Fibroblast of lung (primary cell): ENCODE data around the gene ITGAL.

Experiments used
- EZH2 ChIP-seq: IDR thresholded peaks from 2 replicates; pipeline ENCODE4 v1.5.1; 2012; ENCODE audit warnings: low read length, control low read depth, mild to moderate bottlenecking; ENCODE audit errors: missing control alignments
- TF ChIP-seq, protein P1 (sequence below), 2 donors: IDR thresholded peaks in 1 of 2; conservative IDR thresholded peaks in 1 of 2; 1 replicate in 1 of 2; 2 replicates in 1 of 2; pipeline ENCODE4 v1.5.1; 2011 to 2012; ENCODE audit warnings: low read length in 2 of 2, control low read depth in 1 of 2, inconsistent platforms in 1 of 2, low read depth in 1 of 2, mild to moderate bottlenecking in 1 of 2

DNA sequence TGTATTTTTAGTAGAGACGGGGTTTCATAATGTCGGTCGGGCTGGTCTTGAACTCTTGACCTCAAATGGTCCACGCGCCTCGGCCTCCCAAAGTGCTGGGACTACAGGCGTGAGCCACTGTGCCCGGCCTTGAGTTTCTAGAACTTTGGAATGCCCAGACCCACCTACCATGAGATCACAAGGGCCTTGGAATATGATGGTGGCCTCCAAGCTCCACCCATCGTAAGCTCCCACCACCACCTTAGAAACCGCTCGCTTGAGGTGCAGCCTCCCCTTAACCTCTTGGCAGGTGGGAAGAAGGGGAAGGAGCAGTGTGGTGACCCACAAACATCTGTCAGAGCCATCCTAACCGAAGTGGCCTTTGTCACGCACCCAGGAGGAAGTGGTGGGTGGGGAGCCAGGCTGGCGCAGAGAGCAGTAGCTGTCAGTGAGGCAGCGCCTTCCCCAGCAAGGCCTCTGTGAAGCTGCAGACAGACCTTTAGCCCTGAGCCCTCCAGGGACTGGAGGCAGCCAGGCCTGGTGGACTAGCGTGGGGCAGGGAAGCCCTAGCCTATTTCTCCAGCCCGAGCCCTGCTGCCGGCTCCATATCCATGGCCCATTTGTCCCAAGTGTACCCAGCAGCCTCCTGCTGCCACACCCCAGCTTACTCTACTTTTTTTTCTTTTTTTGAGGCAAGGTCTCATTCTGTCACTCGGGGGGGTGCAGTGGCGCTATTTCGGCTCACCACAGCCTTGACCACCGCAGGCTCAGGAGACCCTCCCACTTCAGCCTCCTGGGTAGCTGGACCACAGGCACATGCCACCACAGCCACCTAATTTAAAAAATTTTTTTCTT is 13.8 kb upstream of the ITGAL start:
- TF ChIP-seq, protein P1, sequence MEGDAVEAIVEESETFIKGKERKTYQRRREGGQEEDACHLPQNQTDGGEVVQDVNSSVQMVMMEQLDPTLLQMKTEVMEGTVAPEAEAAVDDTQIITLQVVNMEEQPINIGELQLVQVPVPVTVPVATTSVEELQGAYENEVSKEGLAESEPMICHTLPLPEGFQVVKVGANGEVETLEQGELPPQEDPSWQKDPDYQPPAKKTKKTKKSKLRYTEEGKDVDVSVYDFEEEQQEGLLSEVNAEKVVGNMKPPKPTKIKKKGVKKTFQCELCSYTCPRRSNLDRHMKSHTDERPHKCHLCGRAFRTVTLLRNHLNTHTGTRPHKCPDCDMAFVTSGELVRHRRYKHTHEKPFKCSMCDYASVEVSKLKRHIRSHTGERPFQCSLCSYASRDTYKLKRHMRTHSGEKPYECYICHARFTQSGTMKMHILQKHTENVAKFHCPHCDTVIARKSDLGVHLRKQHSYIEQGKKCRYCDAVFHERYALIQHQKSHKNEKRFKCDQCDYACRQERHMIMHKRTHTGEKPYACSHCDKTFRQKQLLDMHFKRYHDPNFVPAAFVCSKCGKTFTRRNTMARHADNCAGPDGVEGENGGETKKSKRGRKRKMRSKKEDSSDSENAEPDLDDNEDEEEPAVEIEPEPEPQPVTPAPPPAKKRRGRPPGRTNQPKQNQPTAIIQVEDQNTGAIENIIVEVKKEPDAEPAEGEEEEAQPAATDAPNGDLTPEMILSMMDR (conservative IDR thresholded peaks at IDR 0.05 in 1 of 2, IDR thresholded peaks at IDR 0.05 in 1 of 2; ENCODE audit: low read depth in 1 of 2, low read length in 2 of 2): no peak
- no peak for TF ChIP-seq EZH2
